Neural progenitor cell (in vitro differentiated cells): ENCODE data around the gene AFF4. TPM values are rescaled to one million over a fixed set of nuclear protein-coding genes. Genes with fewer than 3 reads are reported as not detected.

ENCODE experiments used
- DNase-seq: peaks from one replicate; pipeline ENCODE4 v3.0.0-alpha.2; 2016; ENCODE audit warnings: low spot score
- H2AFZ ChIP-seq: fragments of 200-600 bp; sonication (generic); replicated peaks from 2 replicates; pipeline ENCODE4 v1.6.1; 2016; ENCODE audit warnings: antibody characterized with exemption
- H3F3A ChIP-seq: fragments of 200-600 bp; sonication (generic); 2 replicates; pipeline ENCODE4 v1.6.1; 2016; ENCODE audit warnings: antibody characterized with exemption, low read depth
- H3K27ac ChIP-seq: fragments of 200-600 bp; sonication (generic); 2 replicates; pipeline ENCODE4 v1.5.1; 2016; ENCODE audit warnings: mild to moderate bottlenecking
- H3K27me3 ChIP-seq: fragments of 200-600 bp; sonication (generic); 2 replicates; pipeline ENCODE4 v1.6.1; 2016; ENCODE audit warnings: mild to moderate bottlenecking, moderate library complexity
- H3K36me3 ChIP-seq: fragments of 200-600 bp; sonication (generic); 2 replicates; pipeline ENCODE4 v1.5.1; 2016
- H3K4me1 ChIP-seq: fragments of 200-600 bp; sonication (generic); 2 replicates; pipeline ENCODE4 v1.6.1; 2016; ENCODE audit warnings: mixed run types
- H3K4me2 ChIP-seq: fragments of 200-600 bp; sonication (generic); 2 replicates; pipeline ENCODE4 v1.6.1; 2016
- H3K4me3 ChIP-seq: fragments of 200-600 bp; sonication (generic); 2 replicates; pipeline ENCODE4 v1.5.1; 2016
- H3K79me2 ChIP-seq: fragments of 200-600 bp; sonication (generic); 2 replicates; pipeline ENCODE4 v1.6.1; 2016; ENCODE audit warnings: low read depth
- H3K9ac ChIP-seq: fragments of 200-600 bp; sonication (generic); 2 replicates; pipeline ENCODE4 v1.6.1; 2016
- H3K9me3 ChIP-seq: fragments of 200-600 bp; sonication (generic); 2 replicates; pipeline ENCODE4 v1.5.1; 2016; ENCODE audit warnings: low read depth
- H4K20me1 ChIP-seq: fragments of 200-600 bp; sonication (generic); 2 replicates; pipeline ENCODE4 v1.6.1; 2016; ENCODE audit warnings: low read depth
- H3K27ac Mint-ChIP-seq: 3 replicates; pipeline ENCODE4 v1.8.0; 2021; ENCODE audit warnings: mixed read lengths
- H3K27me3 Mint-ChIP-seq: 2 replicates; pipeline ENCODE4 v1.8.0; 2022; ENCODE audit warnings: low read depth, mild to moderate bottlenecking, inconsistent platforms, moderate library complexity, mixed read lengths; ENCODE audit not compliant: insufficient read depth
- H3K36me3 Mint-ChIP-seq: 3 replicates; pipeline ENCODE4 v1.8.0; 2021; ENCODE audit warnings: mixed read lengths
- H3K4me1 Mint-ChIP-seq: 3 replicates; pipeline ENCODE4 v1.8.0; 2021; ENCODE audit warnings: mixed read lengths
- H3K4me3 Mint-ChIP-seq: 3 replicates; pipeline ENCODE4 v1.8.0; 2021; ENCODE audit warnings: mild to moderate bottlenecking, moderate library complexity, mixed read lengths
- H3K9me3 Mint-ChIP-seq: 3 replicates; pipeline ENCODE4 v1.8.0; 2020; ENCODE audit warnings: mixed read lengths
- CTCF ChIP-seq: fragments of 200-600 bp; sonication (generic); IDR thresholded peaks from 2 replicates; pipeline ENCODE4 v1.5.1; 2017; ENCODE audit warnings: antibody characterized with exemption, mild to moderate bottlenecking
- EZH2 ChIP-seq: fragments of 200-600 bp; sonication (generic); IDR thresholded peaks from 2 replicates; pipeline ENCODE4 v1.6.1; 2017; ENCODE audit warnings: antibody characterized with exemption, mild to moderate bottlenecking, moderate library complexity
- EZH2phosphoT487 ChIP-seq: fragments of 200-600 bp; sonication (generic); IDR thresholded peaks from 2 replicates; pipeline ENCODE4 v1.6.1; 2017; ENCODE audit warnings: antibody characterized with exemption
- total RNA-seq: library from RNA; depleted of rRNA; stranded (reverse); fragments of >200 nt; gene quantifications from 2 replicates; pipeline ENCODE4 v1.2.3, GENCODE V29; 2015; ENCODE audit warnings: low replicate concordance

The AFF4 gene
- total RNA-seq, 1 donor from 2014 or later = 63.6 TPM

- no peaks in the 10 kb centered on the region for H3K4me1 ChIP-seq
- Mint-ChIP-seq H3K4me1 (no peaks in the 10 kb centered on the region), H3K27ac (no peak overlapping the region), H3K4me3 (no peak overlapping the region), H3K36me3 (peaks cover 27% of the 10 kb centered on the region), H3K9me3 (no peaks in the 10 kb centered on the region), H3K27me3 (no peaks in the 10 kb centered on the region)
- peaks cover 5% of the 10 kb centered on the region for H3K36me3 ChIP-seq
- DNase-seq = no peak
- H3K27me3 ChIP-seq = no peaks in the 10 kb centered on the region
- no peak overlapping the region for H3K9ac ChIP-seq
- no peak overlapping the region for H2AFZ ChIP-seq
- no peak overlapping the region for H3K4me3 ChIP-seq
- H3K9me3 ChIP-seq = no peaks in the 10 kb centered on the region
- no peak overlapping the region for H3K4me2 ChIP-seq
- peaks cover 33% of the 10 kb centered on the region for H4K20me1 ChIP-seq
- H3K79me2 ChIP-seq = peaks cover 73% of the 10 kb centered on the region
- no peak overlapping the region for H3K27ac ChIP-seq
- no peaks in the 10 kb centered on the region for H3F3A ChIP-seq
- TF ChIP-seq EZH2phosphoT487 (no peak), CTCF (no peak), EZH2 (no peak)
These were observed 47.3 kb downstream of the AFF4 start for GRCh38 chr5:132916086-132916485.

- Mint-ChIP-seq H3K27me3 (no peaks in the 10 kb centered on the region), H3K9me3 (no peaks in the 10 kb centered on the region), H3K36me3 (peaks cover 26% of the 10 kb centered on the region), H3K4me1 (no peaks in the 10 kb centered on the region), H3K27ac (no peak overlapping the region), H3K4me3 (no peak overlapping the region)
- TF ChIP-seq EZH2 (no peak), EZH2phosphoT487 (no peak), CTCF (no peak)
- peaks cover 73% of the 10 kb centered on the region for H3K79me2 ChIP-seq
- no peak overlapping the region for H3K27ac ChIP-seq
- no peaks in the 10 kb centered on the region for H3K4me1 ChIP-seq
- no peaks in the 10 kb centered on the region for H3F3A ChIP-seq
- peaks cover 5% of the 10 kb centered on the region for H3K36me3 ChIP-seq
- H2AFZ ChIP-seq = no peak overlapping the region
- peaks cover 37% of the 10 kb centered on the region for H4K20me1 ChIP-seq
- no peak overlapping the region for H3K4me2 ChIP-seq
- no peaks in the 10 kb centered on the region for H3K27me3 ChIP-seq
- no peak overlapping the region for H3K4me3 ChIP-seq
- H3K9ac ChIP-seq = no peak overlapping the region
- DNase-seq = no peak
- no peaks in the 10 kb centered on the region for H3K9me3 ChIP-seq
These were observed 47.8 kb downstream of the AFF4 start for GRCh38 chr5:132915681-132916080.

- H3K4me1 Mint-ChIP-seq = no peaks in the 10 kb centered on the region
- Histone ChIP-seq H3K4me3 (no peak overlapping the region), H3K4me2 (no peak overlapping the region), H3K79me2 (peaks cover 49% of the 10 kb centered on the region), H3K4me1 (no peaks in the 10 kb centered on the region), H3K9ac (no peak overlapping the region), H4K20me1 (peaks cover 76% of the 10 kb centered on the region), H3K9me3 (no peaks in the 10 kb centered on the region), H2AFZ (no peak overlapping the region), H3F3A (no peaks in the 10 kb centered on the region), H3K27ac (no peak overlapping the region), H3K36me3 (peaks cover 5% of the 10 kb centered on the region), H3K27me3 (no peaks in the 10 kb centered on the region)
- H3K36me3 Mint-ChIP-seq = peaks cover 14% of the 10 kb centered on the region
- H3K9me3 Mint-ChIP-seq = no peaks in the 10 kb centered on the region
- DNase-seq = no peak
- no peak for TF ChIP-seq EZH2phosphoT487
- no peak for TF ChIP-seq EZH2
- TF ChIP-seq CTCF = no peak
- H3K4me3 Mint-ChIP-seq = no peak overlapping the region
- no peaks in the 10 kb centered on the region for H3K27me3 Mint-ChIP-seq
- no peak overlapping the region for H3K27ac Mint-ChIP-seq
These were observed 53.7 kb downstream of the AFF4 start for GRCh38 chr5:132909702-132910101.
